Uterus (tissue), 2 donors: ENCODE measurements around the gene PRDM15.

ENCODE experiments used
- CTCF ChIP-seq, 4 experiments: fragments of 200-600 bp in 2 of 4; fragments of 450-650 bp in 2 of 4; sonication (generic) in 2 of 4; IDR thresholded peaks; one replicate each; pipeline ENCODE4 v1.5.1; 2016 to 2019; ENCODE audit warnings: antibody characterized with exemption in 4 of 4, mild to moderate bottlenecking in 2 of 4, moderate library complexity in 1 of 4
- POLR2A ChIP-seq, 2 donors: fragments of 450-650 bp; IDR thresholded peaks; one replicate each; pipeline ENCODE4 v1.6.1; 2016; ENCODE audit warnings: antibody characterized with exemption in 2 of 2, mild to moderate bottlenecking in 1 of 2, moderate library complexity in 1 of 2

DNA sequence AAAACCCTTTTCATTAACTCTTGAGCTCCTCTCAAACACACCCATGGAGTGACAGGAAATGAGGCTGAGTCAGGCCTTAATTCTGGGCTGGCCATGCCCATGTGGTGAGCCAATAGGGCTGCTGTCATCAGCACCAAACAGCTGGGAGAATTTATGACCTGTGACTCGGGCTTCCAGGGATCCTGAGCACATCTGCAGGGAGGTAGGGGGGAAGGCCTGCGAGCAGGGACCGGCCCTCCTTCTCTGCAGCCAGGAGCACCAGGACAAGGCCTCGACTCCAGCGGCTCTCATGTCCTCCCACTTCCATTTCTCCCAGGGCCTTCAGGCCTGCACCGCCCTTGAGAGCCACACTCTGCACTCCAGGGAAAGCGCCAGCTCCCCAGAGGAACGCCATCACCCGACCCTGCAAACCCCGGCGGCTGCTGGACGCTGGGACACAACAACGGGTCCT is 126.9 kb downstream of the PRDM15 start:
- no peak for TF ChIP-seq CTCF (IDR thresholded peaks at IDR 0.05)
- no peak for TF ChIP-seq POLR2A (IDR thresholded peaks at IDR 0.05)
